ENCODE data around the gene ULK4.
"Not testable (repeated sequence)": the region's sequence is repeated elsewhere in the genome, so short reads cannot be mapped to it uniquely, and the experiment has no call there.

Gene ULK4

DNA sequence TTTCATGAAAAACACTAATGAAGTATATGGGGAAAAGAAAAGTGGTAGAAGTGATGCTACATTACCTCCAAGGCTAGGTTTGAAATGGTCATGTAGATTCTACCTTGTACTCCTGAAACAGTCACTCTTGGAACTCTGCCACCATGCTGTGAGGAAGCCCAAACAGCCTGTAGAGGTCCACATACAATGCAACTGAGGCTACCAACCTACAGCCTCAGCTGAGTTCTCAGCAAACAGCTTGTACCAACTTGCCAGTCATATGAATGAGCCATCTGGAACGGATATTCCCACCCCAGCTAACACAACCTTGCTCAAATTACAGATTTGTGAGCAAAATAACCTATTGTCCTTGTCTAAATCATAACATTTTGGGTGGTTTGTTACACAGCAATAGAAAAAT lies 193.5 kb downstream of the ULK4 start:
- DNase-seq (ENCODE audit: low read depth in 2 of 2) = no peak

DNA sequence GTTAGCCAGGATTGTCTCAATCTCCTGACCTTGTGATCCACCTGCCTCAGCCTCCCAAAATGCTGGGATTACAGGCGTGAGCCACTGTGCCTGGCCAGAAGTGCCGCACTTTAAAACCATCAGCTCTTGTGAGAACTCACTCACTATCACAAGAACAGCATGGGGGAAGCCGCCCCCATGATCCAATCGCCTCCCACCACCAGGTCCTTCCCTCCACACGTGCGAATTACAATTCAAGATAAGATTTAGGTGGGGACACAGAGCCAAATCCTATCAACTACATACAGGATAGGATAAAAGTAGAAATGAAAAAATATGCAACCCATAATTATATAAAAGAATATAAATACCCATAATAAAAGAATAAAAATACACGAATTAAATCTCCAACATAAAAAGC lies 199.0 kb downstream of the ULK4 start:
- not testable (repeated sequence) for DNase-seq (ENCODE audit: low read depth in 2 of 2)

DNA sequence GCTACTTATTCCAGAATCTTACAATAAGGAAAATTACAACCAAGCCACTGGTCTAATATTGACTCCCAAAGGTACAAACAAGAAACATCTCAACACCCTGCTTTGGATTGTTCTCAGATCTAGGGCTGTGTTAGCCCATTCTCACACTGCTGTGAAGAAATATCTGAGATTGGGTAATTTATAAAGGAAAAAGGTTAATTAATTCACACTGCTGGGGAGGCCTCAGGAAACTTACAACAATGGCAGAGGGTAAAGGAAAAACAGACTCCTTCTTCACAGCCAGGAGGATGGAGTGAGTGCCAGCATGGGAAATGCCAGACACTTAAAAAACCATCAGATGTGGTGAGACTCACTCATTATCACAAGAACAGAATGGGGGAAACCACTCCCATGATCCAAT lies 208.3 kb downstream of the ULK4 start:
- no peak for DNase-seq (ENCODE audit: low read depth in 2 of 2)

DNA sequence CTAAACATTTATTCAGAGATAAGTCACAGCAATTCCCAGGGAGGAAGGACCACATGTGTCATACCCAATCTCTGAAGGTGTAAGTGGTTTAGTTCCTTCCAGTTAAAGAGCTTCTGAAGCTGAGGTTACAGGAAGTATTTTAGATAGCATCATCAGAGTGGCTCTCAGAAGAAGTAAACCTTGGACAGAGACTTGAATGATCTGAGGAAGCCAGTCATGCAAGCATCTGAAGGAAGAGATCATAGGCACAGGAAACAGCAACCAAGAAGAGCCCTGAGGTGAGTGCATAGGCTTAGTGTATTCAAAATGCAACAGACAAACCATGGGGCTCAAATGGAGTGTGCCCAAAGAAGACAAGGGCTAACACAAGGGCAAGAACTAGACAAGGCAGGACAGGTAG lies 210.3 kb downstream of the ULK4 start:
- no peak for DNase-seq (ENCODE audit: low read depth in 2 of 2)

DNA sequence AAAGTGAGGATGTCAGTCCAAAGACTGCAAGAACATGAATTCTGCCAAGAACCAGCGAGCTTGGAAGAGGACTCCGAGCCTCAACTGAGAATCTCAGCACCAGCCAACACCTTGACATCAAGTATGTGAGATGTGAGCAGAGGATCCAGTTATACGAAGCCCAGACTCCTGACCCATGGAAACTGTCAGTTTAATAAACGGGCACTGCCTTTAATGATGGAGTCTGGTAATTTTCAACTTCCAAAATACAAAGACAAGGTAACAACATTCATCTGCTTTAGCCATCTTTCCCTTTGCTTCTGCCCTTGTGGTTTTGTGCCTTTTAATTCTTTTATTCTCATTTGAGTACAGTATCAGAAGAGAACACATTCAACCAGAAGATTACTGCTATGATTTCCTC lies 211.9 kb downstream of the ULK4 start:
- DNase-seq (ENCODE audit: low read depth in 2 of 2) = no peak

DNA sequence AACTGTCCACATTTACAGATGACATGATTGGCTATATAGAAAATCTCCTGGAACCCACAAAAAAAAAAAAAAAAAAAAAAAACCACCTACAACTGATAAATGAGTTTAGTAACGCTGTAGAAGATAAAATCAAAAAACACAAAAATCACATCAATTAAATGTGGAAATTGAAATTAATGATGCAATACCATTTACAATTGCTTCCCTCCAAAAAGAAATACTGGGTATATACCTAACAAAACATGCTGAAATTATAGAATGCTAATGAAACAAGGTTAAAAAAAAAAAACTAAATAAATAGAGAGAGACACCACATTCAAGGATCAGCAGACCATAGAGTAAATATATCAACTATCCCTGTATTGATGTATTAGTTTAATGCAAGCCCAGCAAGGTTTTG lies 215.7 kb downstream of the ULK4 start:
- no peak for DNase-seq (ENCODE audit: low read depth in 2 of 2)

DNA sequence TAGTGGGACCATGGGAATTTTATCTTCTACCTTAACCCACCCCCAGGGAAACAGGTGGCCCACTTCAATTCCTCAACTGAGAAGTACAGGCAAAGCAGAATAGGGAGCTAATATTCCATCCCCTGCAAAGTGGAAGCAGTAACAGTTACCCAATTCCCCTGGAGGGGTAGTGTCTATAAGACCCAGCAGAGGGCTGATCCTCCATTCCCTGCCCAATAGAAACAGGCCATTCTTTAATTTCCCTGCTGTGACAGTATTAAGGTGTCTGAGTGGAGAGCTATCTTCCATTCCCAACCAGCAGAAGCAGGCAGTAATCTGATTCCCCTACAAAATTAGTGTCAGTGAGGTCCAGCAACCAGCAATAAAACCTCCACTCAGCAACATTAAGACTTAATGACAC lies 219.8 kb downstream of the ULK4 start:
- no peak for DNase-seq (ENCODE audit: low read depth in 2 of 2)

DNA sequence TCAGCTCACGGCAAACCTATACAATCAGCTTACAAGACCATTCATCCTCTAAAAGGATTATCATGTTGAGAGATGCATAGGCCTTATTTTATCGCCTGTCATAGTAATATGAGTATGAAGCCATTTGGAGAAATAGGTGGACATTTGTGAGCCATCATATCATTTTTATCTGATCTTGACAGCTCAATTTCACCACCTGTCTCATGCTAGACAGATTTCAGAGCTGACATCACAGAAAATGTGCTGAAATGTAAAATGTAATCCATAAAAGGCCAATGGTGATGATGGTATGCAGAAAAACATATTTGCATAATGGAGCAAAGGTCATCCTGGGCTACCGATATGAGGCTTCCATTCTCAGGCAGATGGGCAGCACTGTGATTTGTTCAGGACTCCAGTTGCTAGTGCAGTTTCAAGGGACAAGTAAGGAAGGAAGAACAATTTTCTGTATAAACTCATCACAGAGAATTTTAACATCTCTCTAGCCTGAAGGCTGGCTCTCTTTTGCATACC lies 221.5 kb downstream of the ULK4 start:
- DNase-seq (ENCODE audit: low read depth in 2 of 2) = no peak

DNA sequence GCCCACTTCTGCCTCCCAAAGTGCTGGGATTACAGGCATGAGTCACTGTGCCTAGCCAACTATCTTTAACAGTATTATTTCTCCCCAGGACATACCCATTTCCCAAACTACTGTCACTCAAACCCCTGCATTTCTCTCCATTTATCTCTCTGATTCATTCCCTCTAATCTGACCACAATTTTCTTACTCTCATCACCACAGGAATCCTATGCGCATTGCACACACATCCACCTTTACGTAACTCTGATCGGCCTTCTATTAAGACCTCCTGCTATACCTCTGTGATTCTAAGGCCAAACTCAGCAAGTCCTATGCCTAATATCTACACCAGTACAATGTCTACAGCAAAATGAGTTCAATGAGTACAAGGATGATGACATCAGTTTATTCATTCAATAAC lies 235.0 kb downstream of the ULK4 start:
- no peak for DNase-seq (ENCODE audit: low read depth in 2 of 2)

DNA sequence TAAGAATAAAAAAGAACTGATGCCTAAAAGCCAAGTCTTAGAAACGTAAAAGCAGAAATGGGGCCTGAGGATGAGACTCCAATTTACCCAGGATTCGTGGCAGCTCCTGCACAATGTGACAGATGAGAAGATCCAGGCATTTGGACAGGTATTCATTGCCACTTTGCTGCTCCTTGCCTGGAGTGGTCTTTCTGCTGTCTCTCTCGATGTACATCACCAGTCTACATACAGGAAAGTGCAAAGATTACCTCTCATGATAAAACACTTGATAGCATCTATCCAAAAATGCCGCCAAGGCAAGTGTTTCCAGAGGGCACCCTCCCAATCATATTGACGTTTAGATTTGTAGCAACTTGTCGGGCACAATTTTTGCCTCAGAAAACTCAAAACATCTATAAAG lies 244.3 kb downstream of the ULK4 start:
- no peak for DNase-seq (ENCODE audit: low read depth in 2 of 2)

DNA sequence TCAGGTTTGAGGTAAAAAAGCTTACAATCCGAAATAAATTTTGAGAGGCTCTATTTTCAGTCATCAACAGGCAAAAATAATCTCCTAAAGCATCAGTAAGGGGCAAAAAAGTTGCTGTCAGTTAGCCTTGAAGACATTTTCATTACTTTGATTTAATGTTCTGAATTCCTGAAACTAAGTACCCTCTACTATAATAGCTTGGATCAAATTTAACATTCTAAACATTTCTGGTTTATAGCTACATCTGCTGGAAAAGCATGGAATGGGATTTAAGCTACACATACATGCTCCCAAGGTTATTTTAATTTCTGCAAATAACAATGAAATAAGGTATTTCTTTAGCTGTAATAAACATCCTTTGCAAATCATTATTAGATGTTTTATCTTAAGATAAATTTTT lies 245.4 kb downstream of the ULK4 start:
- no peak for DNase-seq (ENCODE audit: low read depth in 2 of 2)

DNA sequence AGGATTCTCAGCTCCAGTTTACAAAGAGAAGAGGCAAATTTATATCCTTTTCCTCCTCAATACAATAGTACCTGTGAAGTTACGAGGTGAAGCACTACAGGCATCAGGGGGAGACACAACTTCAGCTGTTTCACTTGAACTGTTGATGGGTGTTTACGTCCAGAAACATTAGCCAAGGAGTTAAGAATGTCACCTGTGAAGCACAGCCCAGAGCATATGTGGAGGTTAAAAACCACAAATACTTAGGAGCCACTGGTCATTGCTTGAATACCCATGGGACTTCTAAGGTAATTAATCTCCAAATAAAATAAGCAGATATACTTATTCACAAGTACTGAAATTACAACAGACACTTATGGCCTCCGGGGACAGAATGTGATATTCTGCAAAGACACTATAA lies 246.5 kb downstream of the ULK4 start:
- no peak for DNase-seq (ENCODE audit: low read depth in 2 of 2)

DNA sequence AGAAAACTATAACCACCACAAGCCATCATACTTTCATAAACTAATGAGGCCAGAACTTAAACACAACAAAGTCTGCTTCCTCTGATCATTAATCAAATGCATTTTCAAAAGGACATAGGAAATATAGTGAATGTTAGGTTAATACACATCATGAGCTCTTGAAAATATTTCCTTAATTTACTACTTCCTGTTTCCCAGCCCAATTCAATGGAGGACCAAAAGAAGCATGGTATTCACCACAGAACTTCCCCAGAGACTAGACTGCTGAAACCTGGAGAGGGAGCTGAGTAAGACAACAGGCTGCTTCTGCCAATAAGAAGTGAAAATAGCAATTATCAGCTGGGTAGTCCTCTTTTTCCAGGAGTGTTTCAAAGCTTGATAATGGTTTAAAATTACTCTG lies 250.3 kb downstream of the ULK4 start:
- DNase-seq (ENCODE audit: low read depth in 2 of 2) = no peak

DNA sequence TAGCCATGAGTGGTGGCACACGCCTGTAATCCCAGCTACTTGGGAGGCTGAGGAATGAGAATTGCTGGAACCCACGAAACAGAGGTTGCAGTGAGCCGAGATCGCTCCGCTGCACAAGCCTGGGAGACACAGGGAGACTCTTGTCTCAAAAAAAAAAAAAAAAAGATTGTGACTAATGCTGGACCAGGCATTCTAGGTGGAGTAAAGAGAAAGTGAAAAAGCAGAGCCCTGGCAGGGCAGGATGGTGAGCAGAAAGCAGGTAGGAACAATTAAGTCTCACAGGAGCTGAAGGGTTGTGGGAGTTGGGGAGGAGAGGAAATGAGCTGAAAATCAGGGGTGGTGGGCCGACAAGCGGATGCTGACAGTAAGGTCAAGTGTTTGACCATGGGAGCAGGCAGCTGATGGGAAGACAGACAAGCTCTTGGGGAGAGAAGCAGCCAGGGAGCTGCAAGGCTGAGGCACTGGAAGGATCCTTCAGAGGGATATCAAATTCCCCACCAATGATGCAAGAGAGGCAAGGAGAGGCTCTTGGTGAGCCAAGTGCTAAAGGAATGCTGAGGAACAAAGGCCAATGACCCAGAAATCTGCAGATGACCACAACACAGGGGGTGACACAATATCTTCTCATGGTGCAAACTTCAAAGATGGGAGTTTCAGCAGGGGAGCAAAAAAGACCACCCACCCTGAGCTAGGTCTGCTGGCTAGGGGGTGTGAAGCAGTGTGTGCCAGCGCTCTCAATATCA lies 251.1 kb downstream of the ULK4 start:
- no peak for DNase-seq (ENCODE audit: low read depth in 2 of 2)

DNA sequence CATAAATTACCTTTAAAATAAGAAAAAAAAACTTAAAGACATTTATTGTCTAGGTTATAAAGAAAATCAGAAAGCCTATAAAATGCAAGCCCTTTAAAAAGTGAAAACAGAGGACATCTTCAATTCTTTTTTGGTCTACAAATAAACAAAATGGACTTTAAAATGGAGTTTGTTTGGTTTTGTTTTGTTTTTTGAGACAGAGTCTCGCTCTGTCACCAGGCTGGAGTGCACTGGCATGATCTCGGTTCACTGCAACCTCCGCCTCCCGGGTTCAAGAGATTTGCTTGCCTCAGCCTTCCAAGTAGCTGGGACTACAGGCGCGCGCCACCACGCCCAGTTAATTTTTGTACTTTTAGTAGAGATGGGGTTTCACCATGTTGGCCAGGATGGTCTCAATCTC lies 252.7 kb downstream of the ULK4 start:
- not testable (repeated sequence) for DNase-seq (ENCODE audit: low read depth in 2 of 2)

DNA sequence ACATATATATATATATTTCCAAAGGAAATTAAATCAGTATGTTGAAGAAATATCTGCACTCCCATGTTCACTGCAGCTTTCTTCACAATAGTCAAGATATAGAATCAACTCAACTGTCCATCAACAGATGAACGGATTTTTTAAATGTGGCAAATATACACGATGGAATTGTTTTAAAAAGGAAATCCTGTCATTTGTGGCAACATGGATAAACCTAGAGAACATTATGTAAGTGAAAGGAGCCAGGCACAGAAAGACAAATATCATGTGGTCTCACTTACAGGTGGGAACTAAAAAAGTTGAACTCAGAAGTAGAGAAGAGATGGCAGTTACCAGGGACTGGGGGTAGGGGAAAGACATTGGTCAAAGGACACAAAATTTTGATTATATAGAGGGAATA lies 253.7 kb downstream of the ULK4 start:
- no peak for DNase-seq (ENCODE audit: low read depth in 2 of 2)

DNA sequence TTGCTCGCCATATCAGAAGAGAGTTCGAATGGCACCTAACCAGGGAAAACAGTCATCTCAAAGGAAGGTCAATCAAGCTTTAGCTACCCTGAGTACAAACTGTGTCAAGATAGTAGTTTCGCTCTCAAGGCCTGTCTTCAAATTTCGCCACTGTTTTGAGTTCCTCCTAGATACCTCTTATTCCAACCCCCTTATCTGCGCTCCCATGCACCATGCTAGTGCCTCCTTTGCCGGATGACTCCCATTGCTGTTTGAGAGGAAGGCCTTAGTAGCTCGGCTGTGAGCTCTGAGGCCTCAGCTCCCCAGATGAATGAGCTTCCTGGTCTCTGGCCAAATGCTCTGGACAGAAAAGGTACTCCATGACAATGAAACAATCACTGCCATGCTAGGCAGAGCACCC lies 256.0 kb downstream of the ULK4 start:
- no peak for DNase-seq (ENCODE audit: low read depth in 2 of 2)

DNA sequence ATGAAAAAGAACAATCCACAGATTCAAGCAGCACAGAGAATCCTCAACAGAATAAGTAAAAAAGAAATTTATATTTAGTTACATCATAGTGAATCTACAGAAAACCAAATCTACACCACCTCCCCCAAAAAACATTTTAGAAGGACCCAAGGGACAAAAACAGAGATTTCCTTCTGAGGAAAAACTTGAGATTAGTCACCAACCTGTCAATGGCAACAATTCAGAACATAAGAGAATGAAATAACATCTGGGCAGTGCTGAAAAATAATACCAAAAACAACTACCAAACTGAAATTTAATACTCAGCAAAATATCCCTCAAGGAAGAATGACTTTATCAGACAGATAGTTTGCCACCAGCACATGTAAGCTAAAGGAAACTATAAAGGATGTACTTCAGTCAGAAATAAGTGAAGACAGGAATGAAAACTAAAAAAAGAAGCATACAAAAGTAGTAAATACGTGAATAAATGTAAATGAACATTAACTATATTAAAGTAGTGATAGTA lies 260.7 kb downstream of the ULK4 start:
- no peak for DNase-seq (ENCODE audit: low read depth in 2 of 2)

DNA sequence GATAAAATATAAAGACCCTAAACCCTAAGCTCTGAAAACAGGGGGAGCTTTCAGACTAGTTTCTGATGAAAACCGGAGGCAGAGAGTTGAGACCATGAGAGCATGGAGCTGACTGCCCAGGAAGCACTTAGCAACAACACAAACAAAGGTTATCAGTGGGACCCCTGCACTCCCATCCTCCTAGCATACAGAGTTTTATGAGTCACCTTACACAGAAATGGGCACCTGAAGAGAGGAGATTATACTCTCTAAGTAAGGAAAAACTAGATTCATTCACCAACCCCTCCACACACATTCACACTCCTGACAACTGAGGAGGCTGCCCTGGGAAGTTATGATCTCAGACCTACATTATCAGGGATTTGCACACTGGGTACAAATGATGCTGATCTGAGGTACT lies 261.7 kb downstream of the ULK4 start:
- no peak for DNase-seq (ENCODE audit: low read depth in 2 of 2)

DNA sequence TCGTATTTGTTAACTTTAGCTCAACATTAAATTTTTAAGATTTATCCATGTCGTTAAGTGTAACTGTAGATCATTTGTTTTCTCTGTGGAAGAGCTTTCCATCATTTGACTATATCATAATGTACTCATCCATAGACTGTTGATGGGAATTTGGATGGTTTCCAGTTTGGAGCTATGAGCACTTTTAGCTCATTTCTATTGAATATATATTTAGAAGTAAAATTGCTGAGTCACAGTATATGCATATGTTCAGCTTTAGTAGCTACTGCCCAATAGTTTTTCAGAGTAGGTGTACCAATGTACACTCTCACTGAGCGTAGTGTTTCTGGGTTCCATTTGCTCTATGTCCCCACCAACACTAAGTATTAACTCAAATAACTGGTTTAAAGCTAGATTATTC lies 263.0 kb downstream of the ULK4 start:
- DNase-seq (ENCODE audit: low read depth in 2 of 2) = no peak

DNA sequence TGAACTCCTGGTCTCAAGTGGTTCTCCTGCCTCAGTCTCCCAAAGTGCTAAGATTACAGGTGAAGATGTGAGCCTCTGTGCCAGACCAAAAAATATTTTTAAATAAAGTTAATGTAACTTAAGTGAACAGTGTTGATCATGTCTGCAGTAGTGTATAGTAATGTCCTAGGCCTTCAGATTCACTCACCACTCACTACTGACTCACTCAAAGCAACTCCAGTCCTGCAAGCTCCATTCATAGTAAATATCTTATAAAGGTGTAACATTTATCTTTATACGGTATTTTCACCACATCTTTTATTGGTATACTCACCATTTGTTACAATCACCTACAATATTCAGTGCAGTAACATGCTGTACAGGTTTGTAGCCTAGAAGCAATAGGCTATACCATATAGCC lies 264.2 kb downstream of the ULK4 start:
- DNase-seq (ENCODE audit: low read depth in 2 of 2) = no peak

DNA sequence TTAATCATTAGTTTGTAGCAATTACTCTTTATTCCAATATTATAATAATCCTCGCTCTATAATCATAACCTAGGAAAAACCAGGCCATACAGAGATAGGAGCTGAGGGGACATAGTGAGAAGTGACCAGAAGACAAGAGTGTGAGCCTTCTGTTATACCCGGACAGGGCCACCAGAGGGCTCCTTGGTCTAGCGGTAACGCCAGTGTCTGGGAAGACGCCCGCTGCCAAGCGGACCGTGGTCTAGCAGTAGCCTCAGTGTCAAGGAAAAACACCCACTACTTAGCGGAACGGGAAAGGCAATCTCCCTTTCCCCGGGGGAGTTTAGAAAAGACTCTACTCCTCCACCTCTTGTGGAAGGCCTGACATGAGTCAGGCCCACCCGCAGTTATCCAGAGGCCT lies 266.1 kb downstream of the ULK4 start:
- DNase-seq (ENCODE audit: low read depth in 2 of 2) = not testable (repeated sequence)

DNA sequence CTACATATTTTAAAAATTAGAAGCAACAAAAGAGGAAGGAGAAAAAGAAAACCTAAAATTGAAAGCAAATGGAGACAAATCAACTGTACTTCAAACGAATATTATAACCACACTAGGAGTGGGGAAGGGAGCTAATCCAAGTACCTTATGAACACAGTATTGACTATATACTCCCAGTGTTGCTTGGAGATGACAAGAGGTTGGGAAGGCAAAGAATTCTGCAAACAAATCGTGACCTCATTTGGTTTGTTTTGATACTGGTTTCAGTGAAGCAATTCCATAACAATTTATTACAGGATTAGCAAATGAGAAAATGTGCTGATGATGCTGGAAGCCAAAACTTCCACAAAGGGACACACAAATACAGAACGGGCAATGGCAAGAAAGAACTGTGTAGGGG lies 268.1 kb downstream of the ULK4 start:
- DNase-seq (ENCODE audit: low read depth in 2 of 2) = no peak
